Neural crest cell (in vitro differentiated cells): ENCODE data around the gene CELSR2. TPM values are rescaled to one million over a fixed set of nuclear protein-coding genes. Genes with fewer than 3 reads are reported as not detected.
A peak's percentile ranks its signal among the peaks of the same experiment; 100 is the strongest.

ENCODE experiments used
- DNase-seq: peaks from one replicate; pipeline ENCODE4 v3.0.0; 2021; ENCODE audit warnings: low read depth, mixed read lengths, low spot score
- H3K27ac Mint-ChIP-seq: one replicate; pipeline ENCODE4 v1.8.0; 2021; ENCODE audit warnings: mild to moderate bottlenecking, mixed read lengths; ENCODE audit not compliant: unreplicated experiment
- H3K27me3 Mint-ChIP-seq: 2 replicates; pipeline ENCODE4 v1.8.0; 2021; ENCODE audit warnings: low read depth, mild to moderate bottlenecking, mixed read lengths
- H3K36me3 Mint-ChIP-seq: 2 replicates; pipeline ENCODE4 v1.8.0; 2021; ENCODE audit warnings: low read depth, mild to moderate bottlenecking, mixed read lengths
- H3K4me1 Mint-ChIP-seq: 2 replicates; pipeline ENCODE4 v1.8.0; 2021; ENCODE audit warnings: mixed read lengths
- H3K4me3 Mint-ChIP-seq: one replicate; pipeline ENCODE4 v1.8.0; 2021; ENCODE audit warnings: mild to moderate bottlenecking, mixed read lengths
- H3K9me3 Mint-ChIP-seq: 2 replicates; pipeline ENCODE4 v1.8.0; 2021; ENCODE audit warnings: mixed read lengths
- total RNA-seq: library from RNA; stranded (reverse); gene quantifications from 2 replicates; pipeline ENCODE4 v1.2.1, GENCODE V29; 2021
- TF ChIP-seq, protein P1 (sequence below): fragments of 200-600 bp; sonication (generic); conservative IDR thresholded peaks from 2 replicates; pipeline ENCODE4 v1.5.0; 2021; ENCODE audit warnings: antibody characterized with exemption, mild to moderate bottlenecking

The CELSR2 gene
- total RNA-seq, 1 donor from 2014 or later: 97.1 TPM

DNA sequence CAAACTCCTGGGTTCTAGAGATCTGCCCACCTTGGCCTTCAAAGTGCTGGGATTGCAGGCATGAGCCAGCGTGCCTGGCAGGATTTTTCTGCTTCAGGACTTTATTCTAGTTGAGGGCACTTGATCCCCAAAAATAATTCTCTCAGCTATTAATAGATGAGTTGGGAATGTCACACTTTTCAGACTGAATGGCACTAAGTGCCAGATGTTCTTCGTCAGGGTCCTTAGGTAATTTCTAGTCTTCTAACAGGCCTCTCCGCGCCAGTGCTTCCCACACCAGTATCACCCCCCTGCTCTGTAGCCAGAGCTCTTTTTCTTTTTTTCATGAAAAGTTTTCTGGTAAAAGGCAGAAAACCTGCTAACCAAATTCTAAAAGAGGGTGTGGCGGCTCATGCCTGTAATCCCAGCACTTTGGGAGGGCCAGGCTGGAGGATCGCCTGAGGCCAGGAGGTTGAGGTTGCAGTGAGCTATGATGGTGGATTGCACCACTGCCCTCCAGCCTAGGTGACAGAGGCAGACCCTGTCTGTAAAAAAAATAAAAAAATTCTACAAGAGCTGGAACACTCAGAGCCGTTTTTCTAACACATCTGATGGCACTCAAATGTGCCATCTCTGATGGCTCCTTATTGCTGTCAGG is 41.8 kb upstream of the CELSR2 start:
- Mint-ChIP-seq H3K27me3 (peaks cover 3% of the 10 kb centered on the region), H3K9me3 (no peaks in the 10 kb centered on the region), H3K27ac (no peak overlapping the region)

DNA sequence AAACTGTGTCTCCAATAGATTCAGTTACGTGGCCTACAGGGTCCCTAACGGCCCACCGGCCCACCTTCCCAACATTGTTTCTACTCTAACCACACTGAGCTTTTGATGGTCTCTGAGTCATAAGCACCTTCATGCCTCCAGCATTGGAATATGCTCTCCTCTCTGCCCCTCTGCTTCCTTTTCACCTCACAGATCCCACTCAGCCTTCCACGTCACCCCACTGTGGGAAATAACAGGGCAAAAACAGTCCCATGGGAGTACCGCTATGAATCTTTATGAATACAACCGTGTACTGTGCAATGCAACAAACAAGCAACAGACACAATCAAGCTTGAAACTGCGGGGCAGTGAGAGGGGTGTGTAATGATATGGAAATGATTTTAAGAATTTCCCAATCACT is 40.9 kb upstream of the CELSR2 start:
- Mint-ChIP-seq H3K36me3 (no peaks in the 10 kb centered on the region), H3K27me3 (peaks cover 3% of the 10 kb centered on the region), H3K9me3 (no peaks in the 10 kb centered on the region), H3K4me3 (no peak overlapping the region), H3K4me1 (no peaks in the 10 kb centered on the region), H3K27ac (no peak overlapping the region)
- TF ChIP-seq, protein P1, sequence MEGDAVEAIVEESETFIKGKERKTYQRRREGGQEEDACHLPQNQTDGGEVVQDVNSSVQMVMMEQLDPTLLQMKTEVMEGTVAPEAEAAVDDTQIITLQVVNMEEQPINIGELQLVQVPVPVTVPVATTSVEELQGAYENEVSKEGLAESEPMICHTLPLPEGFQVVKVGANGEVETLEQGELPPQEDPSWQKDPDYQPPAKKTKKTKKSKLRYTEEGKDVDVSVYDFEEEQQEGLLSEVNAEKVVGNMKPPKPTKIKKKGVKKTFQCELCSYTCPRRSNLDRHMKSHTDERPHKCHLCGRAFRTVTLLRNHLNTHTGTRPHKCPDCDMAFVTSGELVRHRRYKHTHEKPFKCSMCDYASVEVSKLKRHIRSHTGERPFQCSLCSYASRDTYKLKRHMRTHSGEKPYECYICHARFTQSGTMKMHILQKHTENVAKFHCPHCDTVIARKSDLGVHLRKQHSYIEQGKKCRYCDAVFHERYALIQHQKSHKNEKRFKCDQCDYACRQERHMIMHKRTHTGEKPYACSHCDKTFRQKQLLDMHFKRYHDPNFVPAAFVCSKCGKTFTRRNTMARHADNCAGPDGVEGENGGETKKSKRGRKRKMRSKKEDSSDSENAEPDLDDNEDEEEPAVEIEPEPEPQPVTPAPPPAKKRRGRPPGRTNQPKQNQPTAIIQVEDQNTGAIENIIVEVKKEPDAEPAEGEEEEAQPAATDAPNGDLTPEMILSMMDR: no peak
- no peak for DNase-seq

More for the DNA sequence above, 41.8 kb upstream of the CELSR2 start:
- Mint-ChIP-seq H3K36me3 (no peaks in the 10 kb centered on the region), H3K4me3 (no peak overlapping the region), H3K4me1 (no peaks in the 10 kb centered on the region)
- TF ChIP-seq, protein P1: no peak
- DNase-seq: no peak

GRCh38 chr1:109208836-109209463 is 40.4 kb upstream of the CELSR2 start:
- H3K9me3 Mint-ChIP-seq: no peaks in the 10 kb centered on the region
- H3K4me1 Mint-ChIP-seq: no peaks in the 10 kb centered on the region
- no peaks in the 10 kb centered on the region for H3K36me3 Mint-ChIP-seq
- H3K4me3 Mint-ChIP-seq: no peak overlapping the region
- no peak overlapping the region for H3K27ac Mint-ChIP-seq
- TF ChIP-seq, protein P1: no peak
- peaks cover 3% of the 10 kb centered on the region for H3K27me3 Mint-ChIP-seq
- DNase-seq: no peak

- TF ChIP-seq, protein P1: no peak
- no peaks in the 10 kb centered on the region for H3K36me3 Mint-ChIP-seq
- no peaks in the 10 kb centered on the region for H3K9me3 Mint-ChIP-seq
- peaks cover 8% of the 10 kb centered on the region for H3K4me1 Mint-ChIP-seq
- H3K27me3 Mint-ChIP-seq: peaks cover 3% of the 10 kb centered on the region
- H3K27ac Mint-ChIP-seq: no peak overlapping the region
- no peak for DNase-seq
- H3K4me3 Mint-ChIP-seq: no peak overlapping the region
These were observed 39.3 kb upstream of the CELSR2 start for GRCh38 chr1:109210058-109210457.

DNA sequence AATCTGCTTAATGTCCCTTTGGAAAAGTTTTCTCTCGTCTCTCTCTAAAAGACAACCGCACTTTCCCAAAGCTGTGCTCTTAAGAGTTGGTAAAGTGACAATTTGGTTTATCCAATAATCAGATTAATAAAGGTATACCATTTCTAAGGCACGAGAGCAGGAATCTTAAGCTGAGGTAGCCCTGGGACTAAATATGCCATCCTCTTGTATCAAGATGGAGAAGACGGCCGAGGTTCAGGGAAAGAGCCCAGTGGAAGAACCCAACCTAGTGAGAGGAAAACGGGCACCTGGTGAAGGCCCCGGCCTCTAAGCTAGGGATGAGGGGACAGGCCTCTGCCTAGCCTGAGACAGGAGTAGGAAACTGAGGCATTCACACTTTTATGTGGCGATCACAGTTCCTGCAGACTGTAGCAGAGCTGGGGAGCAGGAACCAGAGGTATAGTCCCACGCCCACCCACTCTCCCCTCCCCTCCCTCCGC is 36.0 kb upstream of the CELSR2 start:
- TF ChIP-seq, protein P1: no peak
- Mint-ChIP-seq H3K27ac (no peak overlapping the region), H3K36me3 (peaks cover 3% of the 10 kb centered on the region), H3K27me3 (peaks cover 3% of the 10 kb centered on the region), H3K4me1 (peaks cover 28% of the 10 kb centered on the region), H3K4me3 (peak overlapping the region; percentile 90), H3K9me3 (no peaks in the 10 kb centered on the region)
- no peak for DNase-seq
